HG03565 (cell line): ENCODE results near the gene PCGF1.

Experiments
- ATAC-seq: cut with Tn5 transposase; IDR thresholded peaks from one replicate; pipeline ENCODE4 v1.9.1; 2021; ENCODE audit warnings: mild to moderate bottlenecking, moderate library complexity; ENCODE audit not compliant: unreplicated experiment

The PCGF1 gene

DNA sequence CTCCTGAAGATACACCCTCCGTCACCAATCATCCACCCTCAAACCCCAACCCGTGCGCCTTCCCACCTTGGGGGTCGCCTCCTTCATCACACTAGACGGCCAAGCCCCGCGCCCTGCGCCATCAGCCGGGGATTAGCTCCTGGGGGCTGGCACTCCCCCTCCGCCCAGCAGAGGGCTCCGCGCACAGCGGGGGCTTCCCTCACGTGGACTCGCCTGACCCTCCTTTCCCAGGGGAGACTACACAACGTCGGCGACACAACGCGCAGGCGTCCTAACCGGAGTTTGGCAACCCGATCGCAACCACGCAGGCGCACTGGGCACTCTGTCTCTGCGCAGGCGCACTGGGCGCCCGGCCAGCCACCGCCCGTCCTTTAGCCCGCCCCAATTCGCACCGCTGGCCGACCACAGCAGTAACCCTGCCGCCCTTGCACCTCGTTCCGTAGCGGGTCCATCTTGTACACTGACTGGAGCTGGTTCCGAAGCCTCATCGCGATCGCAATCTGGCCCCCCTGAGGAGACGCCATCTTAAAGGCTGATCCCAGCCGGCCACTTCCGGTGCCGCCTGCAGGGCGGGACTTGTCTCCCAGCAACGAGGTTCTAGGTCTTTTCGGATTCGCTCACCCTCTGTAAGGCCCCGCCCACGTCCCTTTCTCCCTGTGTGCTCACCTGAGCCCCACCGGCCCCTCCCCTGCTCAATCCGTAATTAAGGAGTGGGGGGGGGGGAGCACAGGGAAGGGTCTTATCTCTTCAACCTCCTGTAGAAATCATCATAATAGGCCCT is at the start of gene PCGF1:
Gene PCGF1 (minus strand): TSS at position 551 of the 781 bp plus-strand sequence. CDS start 27 bp downstream, at position 524.
- peak; percentile 87 for ATAC-seq

DNA sequence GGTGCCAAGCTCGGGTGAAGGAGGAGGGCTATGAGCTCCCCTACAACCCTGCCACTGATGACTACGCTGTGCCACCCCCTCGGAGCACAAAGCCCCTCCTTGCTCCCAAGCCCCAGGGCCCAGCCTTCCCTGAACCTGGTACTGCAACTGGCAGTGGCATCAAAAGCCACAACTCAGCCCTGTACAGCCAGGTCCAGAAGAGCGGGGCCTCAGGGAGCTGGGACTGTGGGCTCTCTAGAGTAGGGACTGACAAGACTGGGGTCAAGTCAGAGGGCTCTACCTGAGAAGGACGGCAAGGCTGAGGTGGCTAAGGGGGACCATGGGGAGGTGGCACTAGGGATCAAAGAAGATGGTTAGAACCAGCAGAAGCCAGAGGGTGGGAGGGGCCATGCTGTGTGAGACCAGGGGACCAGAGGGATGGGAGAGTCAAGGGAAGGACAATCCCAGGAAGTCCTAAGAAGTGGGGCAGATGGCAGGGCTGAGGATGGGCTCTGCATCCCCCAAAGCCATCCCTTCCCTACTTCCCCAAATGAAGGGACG is 49.4 kb upstream of the PCGF1 start:
- no peak for ATAC-seq

DNA sequence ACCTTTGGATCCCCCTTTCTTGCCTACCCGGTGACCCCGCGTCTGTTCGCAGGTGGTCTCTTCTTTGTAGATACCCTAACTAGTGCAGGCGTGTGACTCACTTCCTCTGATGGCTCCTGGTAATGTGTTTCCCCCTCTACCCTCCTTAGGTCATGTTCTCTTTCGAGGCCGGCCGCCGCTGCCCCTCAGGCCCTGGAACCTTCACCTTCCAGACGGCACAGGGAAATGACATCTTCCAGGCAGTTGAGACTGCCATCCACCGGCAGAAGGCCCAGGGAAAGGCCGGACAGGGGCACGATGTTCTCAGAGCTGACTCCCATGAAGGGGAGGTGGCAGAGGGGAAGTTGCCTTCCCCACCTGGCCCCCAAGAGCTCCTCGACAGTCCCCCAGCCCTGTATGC is 48.7 kb upstream of the PCGF1 start:
- ATAC-seq = no peak

DNA sequence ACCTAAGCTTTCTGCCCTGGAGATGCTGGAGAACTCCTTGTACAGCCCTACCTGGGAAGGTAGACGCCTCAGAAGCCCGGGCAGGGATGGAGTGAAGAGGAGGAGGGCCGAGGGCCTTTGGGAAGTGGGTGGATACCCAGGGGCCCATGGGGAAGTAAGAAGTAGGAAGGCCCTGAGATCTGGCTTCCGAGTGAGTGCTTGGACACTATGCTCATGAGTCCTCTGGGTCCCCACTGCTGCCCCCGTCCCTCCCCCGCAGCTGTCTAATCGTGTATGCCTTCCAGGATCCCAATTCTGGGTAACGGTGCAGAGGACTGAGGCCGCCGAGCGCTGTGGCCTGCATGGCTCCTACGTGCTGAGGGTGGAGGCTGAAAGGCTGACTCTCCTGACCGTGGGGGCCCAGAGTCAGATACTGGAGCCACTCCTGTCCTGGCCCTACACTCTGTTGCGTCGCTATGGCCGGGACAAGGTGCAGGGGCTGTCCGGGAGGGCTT is 48.2 kb upstream of the PCGF1 start:
- ATAC-seq = no peak

DNA sequence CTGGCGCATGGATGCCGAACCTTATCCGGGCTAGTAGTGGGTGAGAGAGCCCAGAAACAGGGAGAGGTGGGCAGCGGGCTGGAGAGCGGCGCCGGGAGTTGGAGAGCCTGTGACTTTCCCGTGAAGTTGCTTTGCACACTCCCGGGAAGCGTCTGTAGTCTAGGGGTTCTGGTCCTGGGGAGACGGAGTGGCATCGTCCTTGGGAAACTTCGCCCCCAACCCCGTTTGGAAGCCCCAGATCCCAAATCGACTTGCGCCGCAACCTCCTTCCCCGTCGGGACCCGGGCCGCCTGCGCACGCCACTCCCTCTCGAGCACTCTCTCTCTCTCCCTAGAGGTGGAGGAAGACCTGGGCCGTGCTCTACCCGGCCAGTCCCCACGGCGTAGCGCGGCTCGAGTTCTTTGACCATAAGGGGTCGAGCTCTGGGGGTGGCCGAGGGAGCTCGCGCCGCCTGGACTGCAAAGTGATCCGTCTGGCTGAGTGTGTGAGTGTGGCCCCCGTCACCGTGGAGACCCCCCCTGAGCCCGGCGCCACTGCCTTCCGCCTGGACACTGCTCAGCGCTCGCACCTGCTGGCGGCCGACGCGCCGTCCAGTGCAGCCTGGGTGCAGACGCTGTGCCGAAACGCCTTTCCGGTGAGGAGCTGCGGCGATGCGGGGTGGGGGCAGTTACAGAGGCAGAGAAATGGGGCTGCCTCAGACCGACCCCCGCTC is 47.5 kb upstream of the PCGF1 start:
- ATAC-seq = no peak

DNA sequence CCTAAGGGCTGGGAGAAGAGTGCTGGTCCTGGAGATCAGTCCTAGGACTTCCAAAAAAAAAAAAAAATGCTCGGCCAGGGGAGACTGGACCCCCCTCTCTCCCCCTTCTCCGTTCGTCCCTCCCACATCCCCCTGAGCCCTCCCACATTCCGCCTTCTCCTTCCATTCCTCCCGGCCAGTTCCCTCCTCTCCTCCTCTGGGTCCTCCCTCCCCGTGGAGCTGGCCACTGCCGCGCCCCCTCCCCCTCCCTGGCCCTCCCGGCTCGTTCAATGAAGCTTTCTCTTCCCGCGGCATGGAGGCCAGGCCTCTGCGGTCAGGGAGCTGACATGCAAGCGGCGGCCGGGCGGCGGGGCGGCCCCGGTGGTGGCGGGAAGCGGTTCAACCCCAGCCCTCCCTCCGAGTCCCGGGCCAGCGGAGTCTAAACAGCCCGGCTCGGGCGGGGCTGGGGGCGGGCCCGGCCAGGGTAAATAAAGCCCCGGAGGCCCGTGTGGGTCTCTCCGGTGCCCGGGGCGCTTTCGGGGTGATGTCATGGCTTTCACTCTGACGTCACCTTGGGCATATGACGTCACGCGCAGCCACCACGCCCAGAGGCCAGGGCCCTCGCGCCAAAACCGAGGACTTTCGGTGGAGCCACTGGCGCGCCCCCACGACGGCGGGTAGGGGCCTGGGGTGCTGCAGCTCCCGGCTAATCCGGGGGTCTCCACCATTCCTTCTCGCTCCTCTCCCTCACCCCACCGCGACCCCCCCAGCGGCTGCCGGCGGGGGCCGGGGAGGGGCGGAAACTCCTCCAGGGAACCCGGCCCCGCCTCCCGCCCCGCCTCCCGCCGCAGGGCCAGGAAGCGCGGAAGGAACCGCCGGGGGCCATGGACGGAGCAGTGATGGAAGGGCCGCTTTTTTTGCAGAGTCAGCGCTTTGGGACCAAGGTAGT is 46.7 kb upstream of the PCGF1 start, which contains the start of the genes DOK1 and LOXL3:
Gene DOK1 (plus strand): TSS at position 829 of the 928 bp plus-strand sequence. CDS start 35 bp downstream, at position 864.
Gene LOXL3 (minus strand): TSS at position 51 of the 928 bp plus-strand sequence. CDS start 1,308 bp downstream, outside the sequence.
- ATAC-seq = peak; percentile 40

DNA sequence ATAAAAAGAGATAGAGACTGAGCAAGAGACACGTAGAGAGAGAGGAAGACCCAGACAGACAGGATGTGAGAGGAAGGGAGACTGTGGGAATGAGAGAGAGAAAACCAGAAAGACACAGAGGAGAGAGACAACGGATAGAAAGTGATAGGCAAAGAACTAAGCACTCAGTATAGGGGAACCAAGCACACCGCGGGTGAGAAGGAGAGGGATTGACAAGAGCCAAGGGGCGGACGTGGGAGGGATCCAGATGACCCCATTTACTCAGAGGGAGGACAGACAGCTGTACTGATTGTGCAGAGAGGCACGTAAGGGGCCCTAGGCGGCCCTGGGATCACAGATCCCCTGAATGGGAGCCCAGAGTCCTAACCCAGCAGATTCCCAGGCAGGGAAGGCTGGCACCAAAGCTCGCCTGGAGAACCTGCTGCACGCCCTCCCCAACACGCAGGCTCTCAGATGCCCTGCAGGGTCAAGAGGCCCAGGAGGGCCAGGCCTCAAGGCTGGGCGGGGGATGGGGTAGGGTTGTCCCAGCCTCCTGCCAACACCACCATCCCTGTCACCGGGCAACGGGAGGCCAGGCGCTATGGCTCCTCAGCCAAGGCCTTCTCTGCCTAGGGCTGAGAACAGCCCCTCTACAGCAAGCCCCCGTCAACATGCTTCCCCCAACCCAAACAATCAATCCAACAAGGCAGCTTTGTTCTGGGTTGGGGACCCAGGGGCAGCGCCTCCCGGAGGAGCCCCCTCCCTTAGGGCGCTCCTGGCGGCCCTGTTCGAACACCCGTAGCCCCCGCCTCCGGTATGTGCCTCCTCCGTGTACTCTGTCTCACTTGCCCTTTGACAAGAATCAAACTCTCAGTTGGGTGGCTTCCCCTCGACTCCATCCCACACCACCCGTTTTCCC is 45.7 kb upstream of the PCGF1 start:
- ATAC-seq = no peak

DNA sequence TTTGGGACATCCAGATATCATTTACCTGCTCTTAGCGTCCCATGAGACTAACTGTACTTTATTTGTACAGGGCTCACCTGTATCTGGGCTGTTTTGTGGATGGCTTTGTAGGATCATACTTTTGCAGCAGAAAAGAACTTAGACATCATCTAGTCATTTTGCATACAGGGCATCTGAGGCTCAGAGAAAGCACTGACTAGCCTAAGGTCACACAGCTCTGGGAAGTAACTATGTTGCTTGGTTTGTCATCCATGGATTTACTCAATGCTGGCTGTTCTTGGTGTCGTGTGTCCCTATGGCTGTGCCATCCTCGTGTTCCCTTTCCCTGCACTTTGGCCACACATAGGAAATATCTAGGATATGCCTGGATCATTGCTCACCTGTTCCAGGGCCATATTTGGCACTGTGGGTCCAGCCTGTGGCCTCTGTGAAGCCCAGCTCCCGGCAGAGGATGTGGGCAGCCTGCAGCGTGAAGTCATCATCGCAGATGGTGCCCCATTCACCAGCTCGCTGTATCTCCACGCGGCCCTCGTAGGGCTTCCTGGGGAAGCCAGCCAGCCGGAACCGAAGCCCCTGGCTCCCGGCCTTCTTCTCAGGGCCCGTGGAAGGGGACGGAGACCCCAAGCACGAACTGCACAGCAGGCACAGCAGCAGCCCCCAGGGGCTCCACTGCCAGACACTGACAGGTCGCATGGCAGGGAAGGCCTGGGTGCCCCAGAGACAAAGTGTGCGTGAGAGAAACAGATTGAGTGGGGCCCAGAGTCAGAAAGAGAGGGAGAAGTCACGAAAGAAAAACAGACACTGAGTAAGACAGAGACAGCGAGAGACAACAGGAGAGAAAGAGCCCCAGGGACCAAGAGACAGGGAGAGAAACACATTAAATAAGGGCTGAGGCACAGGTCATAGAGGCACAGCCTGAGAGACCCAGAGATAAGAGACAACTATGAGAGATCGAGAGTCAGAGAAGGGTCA is 44.7 kb upstream of the PCGF1 start:
- ATAC-seq = no peak

DNA sequence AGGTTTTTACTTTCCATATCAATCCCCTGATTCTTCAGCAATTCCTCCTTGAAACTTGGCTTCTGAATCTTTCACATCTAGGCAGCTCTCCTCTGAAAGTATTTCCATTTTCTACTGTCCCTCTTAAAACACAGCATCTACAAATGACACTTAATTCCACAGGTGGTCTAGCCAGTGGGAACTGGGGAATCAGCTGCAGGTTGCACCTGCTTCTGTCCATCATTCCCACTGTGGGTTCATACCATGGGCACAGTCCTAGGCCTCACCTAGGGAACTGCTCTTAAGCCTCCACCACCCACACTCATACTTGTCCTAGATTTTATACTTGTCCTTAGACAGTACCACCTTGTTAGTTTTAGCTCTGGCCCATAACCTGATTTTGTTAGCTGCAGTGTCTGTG is 44.0 kb upstream of the PCGF1 start:
- ATAC-seq = no peak

DNA sequence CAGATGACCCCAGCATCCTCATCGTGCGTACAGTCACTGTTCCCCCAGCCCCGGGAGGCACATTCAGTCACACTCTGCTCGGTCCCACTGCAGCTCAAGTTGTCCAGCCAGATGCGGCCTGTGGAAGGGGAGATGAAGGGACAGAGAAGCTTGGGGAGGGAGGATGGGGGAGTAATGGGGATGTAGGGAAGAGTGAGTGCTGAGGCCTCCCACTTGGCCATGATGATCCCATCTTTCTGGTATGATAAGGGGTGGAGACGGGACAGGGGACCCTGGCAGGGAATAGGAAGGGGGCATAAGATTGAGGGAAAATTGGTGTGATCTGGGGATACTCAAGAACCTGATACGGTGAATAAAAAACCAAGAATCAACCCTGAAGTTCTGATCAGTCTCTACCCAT is 42.7 kb upstream of the PCGF1 start:
- ATAC-seq = no peak

DNA sequence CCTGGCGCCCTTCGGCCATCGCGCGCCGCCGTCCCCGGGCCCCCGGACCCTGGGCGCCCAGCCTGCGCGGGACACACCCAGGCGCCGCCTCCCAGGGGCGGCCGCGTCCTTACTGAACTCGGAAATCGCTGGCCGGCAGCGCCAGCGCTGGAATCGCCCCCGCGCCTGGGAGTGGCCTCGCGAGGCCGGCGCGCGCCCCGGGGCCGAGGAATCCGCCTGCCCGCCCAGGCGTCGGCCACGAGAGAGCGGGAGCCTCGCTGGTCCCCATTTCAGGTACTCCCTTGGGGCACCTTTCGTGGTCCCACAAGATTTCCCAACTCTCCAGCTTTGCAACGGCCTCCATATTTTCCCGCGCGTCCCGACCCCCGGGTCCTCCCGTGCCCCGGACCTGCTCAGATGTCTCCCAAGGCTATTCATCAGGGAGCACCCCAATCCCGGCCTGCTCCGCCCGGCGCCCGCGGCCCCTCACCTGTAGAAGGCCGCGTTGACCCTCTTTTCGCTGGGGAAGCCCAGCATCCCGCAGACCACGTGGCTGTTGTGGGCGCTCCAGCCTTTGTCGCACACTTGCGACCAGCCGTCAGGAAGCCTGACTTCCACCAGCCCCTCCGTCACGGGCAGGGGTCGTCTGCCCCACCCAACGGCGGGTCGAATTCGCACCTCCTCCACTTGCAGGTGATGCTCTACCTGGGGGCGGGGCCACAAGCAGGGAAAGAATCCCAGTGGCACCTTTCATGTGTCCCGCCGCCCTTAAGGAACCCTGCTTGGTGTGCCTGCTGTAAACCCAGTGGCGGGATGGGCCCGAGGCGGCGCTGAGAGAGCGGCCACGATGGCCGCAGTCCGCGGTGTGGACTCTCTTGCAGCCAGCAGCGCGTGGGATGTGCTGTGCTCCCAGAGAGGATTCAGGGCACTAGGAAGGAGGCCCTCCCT is 41.7 kb upstream of the PCGF1 start:
- ATAC-seq = no peak

DNA sequence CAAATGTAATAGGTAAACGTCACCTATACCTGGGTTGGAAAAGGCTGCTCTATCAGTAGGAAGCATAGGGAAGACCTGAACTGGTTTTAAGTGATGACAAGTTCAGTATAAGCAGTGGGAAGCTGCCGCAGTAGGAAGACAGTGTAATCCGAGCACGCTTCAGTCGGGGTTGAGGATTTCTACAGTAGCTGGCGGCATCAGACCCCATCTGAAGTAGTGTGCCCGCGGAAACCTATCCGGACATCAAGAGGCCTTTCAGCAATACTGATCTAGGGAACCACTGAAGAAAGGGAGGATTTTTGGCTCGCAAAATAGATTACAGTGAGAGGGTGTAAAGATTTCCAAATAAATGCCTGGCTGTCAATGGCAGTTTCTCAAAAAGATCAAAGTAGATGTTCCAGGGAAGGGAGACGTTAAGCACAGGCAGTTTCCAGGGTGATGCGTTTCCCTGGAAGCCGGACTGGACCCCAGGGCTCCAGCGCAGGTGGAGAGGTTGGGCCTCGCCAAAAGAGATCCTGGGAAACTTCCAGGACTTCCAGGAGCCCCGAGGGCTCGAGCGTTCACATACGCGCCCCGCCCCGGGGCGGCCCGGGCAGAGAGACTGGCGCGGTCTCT is 40.9 kb upstream of the PCGF1 start:
- ATAC-seq = no peak

DNA sequence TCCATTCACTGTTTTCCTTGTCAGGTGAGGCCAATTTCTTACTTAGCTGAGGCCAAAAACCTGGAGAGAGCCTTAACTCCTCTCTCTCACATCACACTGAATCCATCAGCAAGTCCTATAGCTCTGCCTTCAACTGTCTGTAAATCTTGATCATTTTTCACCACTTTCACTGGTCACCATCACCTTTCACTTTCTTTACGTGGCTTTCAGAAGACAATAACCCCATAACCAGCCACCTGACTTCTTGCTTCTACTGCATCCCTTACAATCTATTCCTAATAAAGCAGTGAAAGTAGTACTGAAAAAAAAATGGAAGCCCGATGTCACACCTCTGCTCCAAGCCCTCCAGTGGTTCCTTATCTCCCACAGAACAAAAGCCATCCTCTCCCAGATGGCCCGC is 38.5 kb upstream of the PCGF1 start:
- ATAC-seq = no peak

DNA sequence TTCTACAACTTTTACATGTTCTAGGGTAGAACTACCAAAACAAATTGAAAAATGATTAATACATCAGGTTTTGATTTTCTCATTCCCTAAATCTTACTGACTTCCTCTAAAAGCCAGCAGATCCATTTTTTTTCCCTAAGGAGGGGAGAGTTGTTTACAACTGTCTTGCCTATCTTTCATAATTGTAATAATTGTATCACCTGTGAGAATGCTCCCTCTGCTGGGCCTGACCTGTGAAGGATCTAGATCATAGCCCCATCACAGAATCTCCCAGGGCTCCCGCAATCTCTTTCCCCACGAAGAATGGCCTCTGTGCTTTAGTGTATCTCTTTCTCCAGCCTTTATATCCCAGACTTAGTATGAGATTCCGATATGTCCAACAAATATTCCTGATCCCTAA is 37.1 kb upstream of the PCGF1 start:
- no peak for ATAC-seq

DNA sequence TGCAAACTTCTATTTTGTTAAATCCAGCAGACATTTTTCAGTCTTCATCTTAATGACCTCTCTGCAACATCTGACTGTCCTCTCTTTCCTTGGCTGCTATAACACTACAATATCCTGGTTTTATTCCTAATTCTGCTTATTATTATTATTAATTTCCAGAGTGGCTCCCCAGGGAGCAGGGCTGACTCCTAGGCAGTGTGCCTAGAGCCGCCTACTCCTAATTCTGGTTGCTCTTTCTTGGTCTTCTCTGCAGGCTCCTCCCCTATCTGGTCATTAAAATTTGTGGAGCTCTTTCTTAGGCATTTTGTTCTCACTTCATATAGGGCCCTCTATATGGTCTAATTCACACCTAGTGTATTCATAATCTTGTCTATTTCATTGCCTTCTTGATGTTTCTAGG is 35.5 kb upstream of the PCGF1 start:
- ATAC-seq = no peak

DNA sequence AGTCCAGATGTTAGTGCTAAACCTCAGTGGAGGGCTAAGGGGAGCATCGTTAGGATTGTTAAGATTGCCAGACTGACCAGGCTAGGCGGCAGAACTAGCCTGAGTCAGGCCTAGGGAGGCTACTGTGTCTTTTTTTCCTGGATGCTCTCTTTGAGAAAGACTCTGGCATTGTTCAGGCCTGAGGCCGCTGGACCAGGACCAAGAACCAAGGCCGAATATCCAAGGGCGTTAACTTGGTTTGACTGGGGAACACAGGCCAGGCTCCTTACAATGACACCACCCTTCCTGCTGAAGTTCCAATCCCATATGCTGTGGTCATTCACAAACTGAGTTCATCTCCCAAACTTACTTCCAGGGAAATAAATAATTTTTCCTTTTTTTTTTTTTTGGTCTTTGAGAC is 32.8 kb upstream of the PCGF1 start:
- ATAC-seq = no peak

DNA sequence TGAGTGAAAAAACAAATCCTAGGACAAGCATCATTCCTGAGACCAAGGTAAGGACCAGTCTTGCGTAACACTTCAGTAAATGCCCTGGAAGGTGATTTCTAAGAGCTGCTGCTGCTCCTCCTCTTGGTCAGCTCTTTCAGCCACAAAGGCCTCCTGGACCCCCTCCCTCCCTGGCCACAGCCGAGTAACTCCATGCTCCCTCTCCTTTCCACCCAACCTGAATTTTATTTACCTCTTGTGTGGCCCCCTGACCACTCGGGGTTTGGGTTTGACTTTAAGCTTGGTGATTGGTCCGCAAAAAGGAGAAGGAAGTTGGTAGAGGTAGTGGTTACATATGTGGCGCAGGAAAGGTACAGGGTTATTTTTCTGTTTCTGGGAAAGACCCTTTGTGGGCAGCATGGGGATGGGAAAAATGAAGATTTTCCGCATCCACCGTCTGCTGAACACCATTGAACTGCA is 31.4 kb upstream of the PCGF1 start:
- ATAC-seq = peak; percentile 59
